ENCODE results near the gene EML5.

DNA sequence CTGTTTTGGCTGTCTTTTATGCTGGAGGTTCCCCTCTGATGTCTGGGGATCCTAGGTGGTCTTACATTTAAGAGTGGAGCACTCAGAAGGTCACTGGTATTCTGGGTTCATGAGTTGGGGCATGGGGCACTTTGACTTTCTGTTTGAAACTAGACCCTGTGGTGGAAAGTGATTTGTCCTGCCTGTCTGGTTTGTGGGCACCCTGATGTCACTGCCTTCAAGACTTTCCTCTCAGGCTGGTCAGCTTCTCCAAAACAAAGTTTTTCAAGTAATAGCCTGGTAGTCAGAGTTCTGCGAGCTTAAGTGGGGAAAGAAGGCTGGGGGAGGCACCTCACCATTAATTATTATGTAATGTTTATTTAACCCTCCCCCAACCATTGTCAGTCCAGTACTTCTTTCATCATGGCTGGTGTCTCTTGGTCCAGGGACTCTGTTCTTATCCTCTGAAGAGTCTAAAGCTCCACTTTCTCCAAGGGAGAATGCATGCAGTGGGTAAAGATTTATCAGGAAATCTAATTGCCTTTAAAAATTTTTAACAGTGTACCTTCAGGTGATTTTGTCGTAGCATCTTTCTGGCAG lies 194.6 kb downstream of the EML5 start:
- TF ChIP-seq, protein P1, sequence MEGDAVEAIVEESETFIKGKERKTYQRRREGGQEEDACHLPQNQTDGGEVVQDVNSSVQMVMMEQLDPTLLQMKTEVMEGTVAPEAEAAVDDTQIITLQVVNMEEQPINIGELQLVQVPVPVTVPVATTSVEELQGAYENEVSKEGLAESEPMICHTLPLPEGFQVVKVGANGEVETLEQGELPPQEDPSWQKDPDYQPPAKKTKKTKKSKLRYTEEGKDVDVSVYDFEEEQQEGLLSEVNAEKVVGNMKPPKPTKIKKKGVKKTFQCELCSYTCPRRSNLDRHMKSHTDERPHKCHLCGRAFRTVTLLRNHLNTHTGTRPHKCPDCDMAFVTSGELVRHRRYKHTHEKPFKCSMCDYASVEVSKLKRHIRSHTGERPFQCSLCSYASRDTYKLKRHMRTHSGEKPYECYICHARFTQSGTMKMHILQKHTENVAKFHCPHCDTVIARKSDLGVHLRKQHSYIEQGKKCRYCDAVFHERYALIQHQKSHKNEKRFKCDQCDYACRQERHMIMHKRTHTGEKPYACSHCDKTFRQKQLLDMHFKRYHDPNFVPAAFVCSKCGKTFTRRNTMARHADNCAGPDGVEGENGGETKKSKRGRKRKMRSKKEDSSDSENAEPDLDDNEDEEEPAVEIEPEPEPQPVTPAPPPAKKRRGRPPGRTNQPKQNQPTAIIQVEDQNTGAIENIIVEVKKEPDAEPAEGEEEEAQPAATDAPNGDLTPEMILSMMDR (IDR thresholded peaks at IDR 0.05) = no peak
- no peak for TF ChIP-seq POLR2A (IDR thresholded peaks at IDR 0.05)
